A549 (cell line): ENCODE results near the gene FSTL4.

ENCODE experiments used
- CTCF ChIP-seq: fragments of >200 bp; sonication (Bioruptor Twin); formaldehyde crosslinking; IDR thresholded peaks from 3 replicates; pipeline ENCODE4 v1.5.1; 2016
- MAX ChIP-seq: IDR thresholded peaks from 2 replicates; pipeline ENCODE4 v1.6.1; 2012
- POLR2A ChIP-seq: IDR thresholded peaks from 2 replicates; pipeline ENCODE4 v1.6.1; 2012; ENCODE audit warnings: mild to moderate bottlenecking, low read length
- REST ChIP-seq: fragments of 200-600 bp; sonication (generic); IDR thresholded peaks from 2 replicates; pipeline ENCODE4 v1.6.1; 2016; ENCODE audit warnings: antibody characterized with exemption, mild to moderate bottlenecking, moderate library complexity
- SMC3 ChIP-seq: fragments of >200 bp; sonication (Bioruptor Twin); formaldehyde crosslinking; IDR thresholded peaks from 3 replicates; pipeline ENCODE4 v1.6.1; 2018; ENCODE audit warnings: inconsistent platforms
- USF2 ChIP-seq: fragments of 450-650 bp; IDR thresholded peaks from 2 replicates; pipeline ENCODE4 v1.6.1; 2014; ENCODE audit warnings: antibody characterized with exemption

GRCh38 chr5:133400120-133400519 is 212.2 kb downstream of the FSTL4 start:
- no peak for TF ChIP-seq SMC3
- no peak for TF ChIP-seq REST
- no peak for TF ChIP-seq POLR2A
- TF ChIP-seq MAX = no peak
- TF ChIP-seq USF2 = no peak
- no peak for TF ChIP-seq CTCF
